GM23338 (cell line): ENCODE measurements around the gene AMPD3. TPM values are rescaled to one million over a fixed set of nuclear protein-coding genes. Genes with fewer than 3 reads are reported as not detected.

Experiments used
- ATAC-seq: fragments of 200-7000 bp; cut with Tn5 transposase; 3 replicates; pipeline ENCODE4 v1.9.1; 2020
- DNase-seq: peaks from one replicate; pipeline ENCODE4 v3.0.0-alpha.2; 2015; ENCODE audit warnings: low spot score
- H2AFZ ChIP-seq: fragments of 200-600 bp; sonication (generic); 2 replicates; pipeline ENCODE4 v1.8.0; 2016; ENCODE audit warnings: antibody characterized with exemption, mild to moderate bottlenecking, moderate library complexity
- H3F3A ChIP-seq: fragments of 200-600 bp; sonication (generic); replicated peaks from 2 replicates; pipeline ENCODE4 v1.8.0; 2017; ENCODE audit warnings: antibody characterized with exemption, mixed run types, low read depth
- H3K27ac ChIP-seq: fragments of 200-600 bp; sonication (generic); 2 replicates; pipeline ENCODE4 v1.6.1; 2016; ENCODE audit warnings: low read depth
- H3K27me3 ChIP-seq: fragments of 200-600 bp; sonication (generic); 2 replicates; pipeline ENCODE4 v1.8.0; 2016; ENCODE audit warnings: mild to moderate bottlenecking, mixed run types, moderate library complexity; ENCODE audit not compliant: insufficient read depth
- H3K36me3 ChIP-seq: fragments of 200-600 bp; sonication (generic); 2 replicates; pipeline ENCODE4 v1.8.0; 2016; ENCODE audit warnings: mild to moderate bottlenecking; ENCODE audit not compliant: insufficient read depth
- H3K4me1 ChIP-seq: fragments of 200-600 bp; sonication (generic); 2 replicates; pipeline ENCODE4 v1.8.0; 2016; ENCODE audit warnings: mild to moderate bottlenecking, moderate library complexity; ENCODE audit not compliant: insufficient read depth
- H3K4me2 ChIP-seq: fragments of 200-600 bp; sonication (generic); 2 replicates; pipeline ENCODE4 v1.7.1; 2017; ENCODE audit warnings: mixed run types
- H3K4me3 ChIP-seq: fragments of 200-600 bp; sonication (generic); 2 replicates; pipeline ENCODE4 v1.6.1; 2016; ENCODE audit warnings: mixed run types
- H3K79me2 ChIP-seq: fragments of 200-600 bp; sonication (generic); replicated peaks from 2 replicates; pipeline ENCODE4 v1.8.0; 2017; ENCODE audit warnings: mild to moderate bottlenecking; ENCODE audit not compliant: insufficient read depth
- H3K9me2 ChIP-seq: fragments of 200-600 bp; sonication (generic); 2 replicates; pipeline ENCODE4 v1.8.0; 2017; ENCODE audit not compliant: insufficient read depth
- H4K20me1 ChIP-seq: fragments of 200-600 bp; sonication (generic); replicated peaks from 2 replicates; pipeline ENCODE4 v1.8.0; 2017; ENCODE audit warnings: mild to moderate bottlenecking; ENCODE audit not compliant: insufficient read depth
- H3K27ac Mint-ChIP-seq: 2 replicates; pipeline ENCODE4 v1.8.0; 2020; ENCODE audit warnings: inconsistent platforms, mild to moderate bottlenecking, moderate library complexity, mixed read lengths
- H3K27me3 Mint-ChIP-seq: 3 replicates; pipeline ENCODE4 v1.8.0; 2022; ENCODE audit warnings: low read depth, mild to moderate bottlenecking, moderate library complexity, mixed read lengths, inconsistent platforms; ENCODE audit not compliant: insufficient read depth, poor library complexity
- H3K36me3 Mint-ChIP-seq: 3 replicates; pipeline ENCODE4 v1.8.0; 2021; ENCODE audit warnings: low read depth, mild to moderate bottlenecking, inconsistent platforms, moderate library complexity, mixed read lengths
- H3K4me1 Mint-ChIP-seq: 3 replicates; pipeline ENCODE4 v1.8.0; 2020; ENCODE audit warnings: mild to moderate bottlenecking, inconsistent platforms, mixed read lengths
- H3K4me3 Mint-ChIP-seq: 3 replicates; pipeline ENCODE4 v1.8.0; 2021; ENCODE audit warnings: moderate library complexity, mild to moderate bottlenecking, inconsistent platforms, mixed read lengths
- H3K9me3 Mint-ChIP-seq: 3 replicates; pipeline ENCODE4 v1.8.0; 2020; ENCODE audit warnings: moderate library complexity, mild to moderate bottlenecking, inconsistent platforms, mixed read lengths
- CREB1 ChIP-seq: fragments of 250-450 bp; sonication (Bioruptor Pico); IDR thresholded peaks from 2 replicates; pipeline ENCODE4 v1.5.0; 2020; ENCODE audit warnings: low read depth, mild to moderate bottlenecking, moderate library complexity
- CTCF ChIP-seq, 2 experiments: fragments of 200-600 bp in 1 of 2; sonication (generic) in 1 of 2; conservative IDR thresholded peaks; 2 replicates each; pipeline versions ENCODE4 v1.5.1 to v1.6.1; 2016 to 2017; ENCODE audit warnings: antibody characterized with exemption in 2 of 2, low read depth in 2 of 2, mild to moderate bottlenecking in 2 of 2, moderate library complexity in 1 of 2
- EZH2phosphoT487 ChIP-seq: fragments of 200-600 bp; sonication (generic); IDR thresholded peaks from one replicate; pipeline ENCODE4 v1.8.1; 2018; ENCODE audit warnings: antibody characterized with exemption; ENCODE audit not compliant: unreplicated experiment
- NANOG ChIP-seq: IDR thresholded peaks from 2 replicates; pipeline ENCODE4 v1.6.1; 2016; ENCODE audit warnings: antibody characterized with exemption, borderline replicate concordance
- ZNF331 ChIP-seq: fragments of 250-450 bp; sonication (Bioruptor Pico); IDR thresholded peaks from 2 replicates; pipeline ENCODE4 v1.5.0; 2020; ENCODE audit warnings: low read depth, mild to moderate bottlenecking, moderate library complexity
- polyA plus RNA-seq: library from polyadenylated mRNA; unstranded; fragments of >200 nt; fragmentation: Nextera tagmentation; extraction: Ambion mirVana; gene quantifications from 2 replicates; pipeline ENCODE4 v1.2.1, GENCODE V29; 2016
- total RNA-seq: library from RNA; depleted of rRNA; stranded (reverse); fragments of >200 nt; shearing (Covaris generic); gene quantifications from 2 replicates; pipeline ENCODE4 v1.2.3, GENCODE V29; 2014

The AMPD3 gene
- total and polyA plus RNA-seq, 2 experiments from 2014 or later: 1.6 to 2.1 TPM

DNA sequence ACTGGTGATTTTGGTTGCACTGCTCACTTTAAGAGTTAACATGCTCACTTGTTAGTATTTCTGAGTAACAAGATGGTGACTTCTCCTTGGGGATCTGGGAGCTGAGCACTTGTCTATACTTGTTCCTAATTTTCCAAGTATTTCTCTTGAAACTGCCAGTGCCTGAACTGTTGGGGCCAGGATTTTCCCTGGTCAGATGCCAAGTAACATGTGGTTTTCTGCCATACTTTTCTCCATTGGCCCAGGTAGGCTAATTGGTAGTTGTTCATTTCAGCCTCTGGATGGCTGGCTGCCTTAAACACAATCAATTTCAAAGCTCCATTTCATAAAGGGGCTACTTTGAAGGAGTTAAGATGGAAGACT, 50.9 kb downstream of the AMPD3 start:
- H3K27ac ChIP-seq: no peak overlapping the region
- H3K36me3 ChIP-seq: no peaks in the 10 kb centered on the region
- H3K79me2 ChIP-seq: no peaks in the 10 kb centered on the region
- DNase-seq: no peak
- Mint-ChIP-seq H3K9me3 (no peaks in the 10 kb centered on the region), H3K36me3 (peaks cover 5% of the 10 kb centered on the region; the same call in 2 of the 3 replicates), H3K27ac (no peak overlapping the region), H3K4me1 (peaks cover 9% of the 10 kb centered on the region; the same call in 2 of the 3 replicates), H3K4me3 (no peak overlapping the region), H3K27me3 (peaks cover 4% of the 10 kb centered on the region)
- no peaks in the 10 kb centered on the region for H3K27me3 ChIP-seq
- no peak overlapping the region for H2AFZ ChIP-seq
- peaks cover 6% of the 10 kb centered on the region for H3K4me1 ChIP-seq
- H3K4me2 ChIP-seq: no peak overlapping the region
- H3K4me3 ChIP-seq: no peak overlapping the region
- no peak for ATAC-seq
- H3F3A ChIP-seq: no peaks in the 10 kb centered on the region
- H4K20me1 ChIP-seq: no peaks in the 10 kb centered on the region
- TF ChIP-seq ZNF331 (CRISPR knock-in tag): no peak
- H3K9me2 ChIP-seq: 0 out of 2 replicates have a peak, but pooled peaks cover 3% of the 10 kb centered on the region

- no peaks in the 10 kb centered on the region for H3K79me2 ChIP-seq
- H3K4me1 Mint-ChIP-seq: peaks cover 17% of the 10 kb centered on the region
- peak; percentile 38 for ATAC-seq
Measured at GRCh38 chr11:10511181-10511621, 56.1 kb downstream of the AMPD3 start.

DNA sequence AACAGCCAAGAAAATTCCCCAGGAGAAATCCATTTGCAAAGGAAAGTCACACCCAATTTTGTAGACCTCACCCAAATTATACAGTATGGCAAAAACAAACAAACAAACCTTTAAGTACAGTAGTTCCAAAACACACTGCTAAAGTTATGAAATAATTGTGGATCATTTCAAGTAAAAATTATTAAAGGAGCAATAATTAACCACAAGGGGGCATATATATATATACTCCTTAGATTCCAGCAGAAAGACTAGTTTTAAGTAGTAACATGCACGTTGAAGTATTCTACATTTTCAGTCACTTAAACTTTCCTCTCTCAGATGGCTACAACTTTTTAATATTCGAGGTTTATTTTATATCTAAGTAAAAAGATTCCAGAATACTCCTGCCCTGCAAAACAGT, 59.1 kb downstream of the AMPD3 start:
- ATAC-seq: no peak
- Mint-ChIP-seq H3K27ac (no peak overlapping the region), H3K36me3 (no peaks in the 10 kb centered on the region), H3K4me3 (no peak overlapping the region), H3K4me1 (peaks cover 17% of the 10 kb centered on the region), H3K9me3 (no peaks in the 10 kb centered on the region), H3K27me3 (peaks cover 2% of the 10 kb centered on the region)
- no peak for DNase-seq
- TF ChIP-seq CTCF (conservative IDR thresholded peaks at IDR 0.05; ENCODE audit: low read depth in 2 of 2) (peak in 1 of 2 experiments; percentile 51; a peak in 3 of 4 replicates), NANOG (no peak)
- H3K4me3 ChIP-seq: no peak overlapping the region
- H3K4me2 ChIP-seq: no peak overlapping the region
- H2AFZ ChIP-seq: no peak overlapping the region
- no peaks in the 10 kb centered on the region for H3K36me3 ChIP-seq
- no peaks in the 10 kb centered on the region for H3K79me2 ChIP-seq
- H3K4me1 ChIP-seq: peaks cover 14% of the 10 kb centered on the region
- no peak overlapping the region for H3K27ac ChIP-seq
- H3K9me2 ChIP-seq: no peaks in the 10 kb centered on the region
- no peaks in the 10 kb centered on the region for H3K27me3 ChIP-seq
- H3F3A ChIP-seq: no peaks in the 10 kb centered on the region
- no peaks in the 10 kb centered on the region for H4K20me1 ChIP-seq

More at GRCh38 chr11:10511181-10511621, 56.1 kb downstream of the AMPD3 start:
- H4K20me1 ChIP-seq: no peaks in the 10 kb centered on the region
- H3K9me2 ChIP-seq: no peaks in the 10 kb centered on the region
- no peaks in the 10 kb centered on the region for H3K36me3 ChIP-seq
- H3K27me3 ChIP-seq: no peaks in the 10 kb centered on the region
- TF ChIP-seq NANOG (peak; percentile 42; the same call in 1 of the 2 replicates), CREB1 (peak; percentile 59), EZH2phosphoT487 (no peak)
- peaks cover 14% of the 10 kb centered on the region for H3K4me1 ChIP-seq
- H3K4me2 ChIP-seq: peak overlapping the region; percentile 66
- no peak overlapping the region for H2AFZ ChIP-seq
- Mint-ChIP-seq H3K36me3 (no peaks in the 10 kb centered on the region), H3K27me3 (peaks cover 2% of the 10 kb centered on the region), H3K9me3 (no peaks in the 10 kb centered on the region), H3K4me3 (peak overlapping the region; percentile 1; the same call in 1 of the 3 replicates), H3K27ac (no peak overlapping the region)
- H3F3A ChIP-seq: no peaks in the 10 kb centered on the region
- peak overlapping the region; percentile 16; the same call in 1 of the 2 replicates for H3K4me3 ChIP-seq
- no peak overlapping the region for H3K27ac ChIP-seq
- peak; percentile 55 for DNase-seq
